Ovary (tissue), 9 donors: Measurements from ENCODE around the gene SESTD1. TPM values are rescaled to one million over a fixed set of nuclear protein-coding genes. Genes with fewer than 3 reads are reported as not detected.

Experiments
- DNase-seq, 5 donors: peaks; one replicate each; pipeline ENCODE4 v3.0.0-alpha.2; 2019 to 2020
- H3K27ac ChIP-seq, 2 donors: fragments of 200-600 bp; one replicate each; pipeline versions ENCODE4 v1.5.1 to v1.8.0; 2019 to 2022
- H3K27me3 ChIP-seq: fragments of 200-600 bp; one replicate; pipeline ENCODE4 v1.8.0; 2022
- H3K36me3 ChIP-seq: fragments of 200-600 bp; sonication (generic); one replicate; pipeline ENCODE4 v1.5.1; 2019
- H3K4me1 ChIP-seq: one replicate; pipeline ENCODE4 v1.8.1; 2013; ENCODE audit warnings: mild to moderate bottlenecking, moderate library complexity; ENCODE audit not compliant: insufficient read depth
- H3K4me3 ChIP-seq: fragments of 200-600 bp; sonication (generic); one replicate; pipeline ENCODE4 v1.5.1; 2017
- H3K9me3 ChIP-seq, 2 donors: fragments of 200-600 bp in 1 of 2; sonication (generic) in 1 of 2; one replicate each; pipeline versions ENCODE4 v1.5.1 to v1.8.1; 2013 to 2019; ENCODE audit warnings: mild to moderate bottlenecking in 1 of 2, moderate library complexity in 1 of 2
- EP300 ChIP-seq: sonication (generic); formaldehyde crosslinking; IDR thresholded peaks from one replicate; pipeline ENCODE4 v1.6.1; 2017; ENCODE audit warnings: antibody characterized with exemption
- POLR2A ChIP-seq: fragments of 450-650 bp; IDR thresholded peaks from one replicate; pipeline ENCODE4 v1.6.1; 2017; ENCODE audit warnings: antibody characterized with exemption, mild to moderate bottlenecking, moderate library complexity
- WGBS, 3 donors: extraction: QIAGEN DNeasy Blood & Tissue Kit in 1 of 3; methylation state at CpG; one replicate each; pipeline versions ENCODE4 v1.1.5 to v1.1.7; 2013 to 2017; 5-methylcytosine and 5-hydroxymethylcytosine counted together
- intact Hi-C, 4 donors: fragments of 100-400 bp; cut with DNase I; formaldehyde crosslinking; loops; one replicate each; pipeline versions ENCODE4 v1.11.0 to v1.15.1; 2022 to 2023
- polyA plus RNA-seq, 2 donors: library from polyadenylated mRNA; stranded (reverse); fragments of 200-250 nt in 1 of 2; fragments of 350-450 nt in 1 of 2; fragmentation: Illumina TruSeq in 1 of 2; extraction: RNeasy Lipid Tissue Mini Kit (QIAGEN cat#74804) in 1 of 2; gene quantifications; one replicate each; pipeline ENCODE4 v1.2.3, GENCODE V29; 2013 to 2014
- total RNA-seq, 7 donors: library from RNA; depleted of rRNA in 2 of 7; stranded (reverse); fragments of >200 nt in 2 of 7; fragmentation: NEBNext Ultra II Directional in 3 of 7; extraction: Animal tissue kit (Norgen Biotek cat#: 25700) in 3 of 7; gene quantifications; one replicate each; pipeline versions ENCODE4 v1.1.0 to v1.2.4, GENCODE V29; 2016 to 2023
- TF ChIP-seq, protein P1 (sequence below), 3 donors: fragments of 450-650 bp in 2 of 3; fragments of 200-600 bp in 1 of 3; IDR thresholded peaks; one replicate each; pipeline versions ENCODE4 v1.5.1 to v1.8.0; 2016 to 2022; ENCODE audit warnings: antibody characterized with exemption in 3 of 3, mild to moderate bottlenecking in 1 of 3
- donor health status: DM: no; HTN: no; CAD: no; lungs with moderate emphysema.
- donor health status: DM: no; HTN: no; CAD: no.
- donor health status: Bipolar disorder and iron deficiency.
- donor health status: DM: yes; HTN: yes; CAD: no.
- donor health status: DM: no; HTN: no; CAD: no.
- donor health status: DM: yes; HTN: yes; CAD: no.

The SESTD1 gene
- total and polyA plus RNA-seq, 9 donors: 6.9 to 54.2 (median 39.3) TPM

DNA sequence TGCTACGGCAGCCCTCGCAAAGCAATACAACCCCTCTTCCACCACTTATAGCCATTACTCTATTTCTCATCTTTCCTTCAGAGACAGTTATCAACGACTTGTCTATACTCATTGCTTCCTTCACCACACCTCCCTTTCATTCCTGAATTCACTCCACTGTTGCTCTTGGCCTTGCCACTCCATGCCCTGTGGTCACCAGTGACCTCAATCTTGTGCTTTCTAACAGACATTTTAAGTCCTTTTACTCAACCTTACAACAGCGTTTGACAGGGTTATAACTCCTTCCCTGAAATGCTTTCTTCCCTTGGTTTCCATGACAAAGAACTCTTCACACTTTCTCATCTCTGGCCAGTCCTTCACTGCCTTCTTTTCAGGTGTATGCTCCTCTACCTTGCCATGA is 124.1 kb downstream of the SESTD1 start:
- no peak for DNase-seq
- Histone ChIP-seq H3K4me3 (no peak overlapping the region), H3K36me3 (no peaks in the 10 kb centered on the region), H3K27ac (no peak overlapping the region), H3K27me3 (no peaks in the 10 kb centered on the region), H3K4me1 (no peaks in the 10 kb centered on the region), H3K9me3 (no peaks in the 10 kb centered on the region)
- TF ChIP-seq, protein P1, sequence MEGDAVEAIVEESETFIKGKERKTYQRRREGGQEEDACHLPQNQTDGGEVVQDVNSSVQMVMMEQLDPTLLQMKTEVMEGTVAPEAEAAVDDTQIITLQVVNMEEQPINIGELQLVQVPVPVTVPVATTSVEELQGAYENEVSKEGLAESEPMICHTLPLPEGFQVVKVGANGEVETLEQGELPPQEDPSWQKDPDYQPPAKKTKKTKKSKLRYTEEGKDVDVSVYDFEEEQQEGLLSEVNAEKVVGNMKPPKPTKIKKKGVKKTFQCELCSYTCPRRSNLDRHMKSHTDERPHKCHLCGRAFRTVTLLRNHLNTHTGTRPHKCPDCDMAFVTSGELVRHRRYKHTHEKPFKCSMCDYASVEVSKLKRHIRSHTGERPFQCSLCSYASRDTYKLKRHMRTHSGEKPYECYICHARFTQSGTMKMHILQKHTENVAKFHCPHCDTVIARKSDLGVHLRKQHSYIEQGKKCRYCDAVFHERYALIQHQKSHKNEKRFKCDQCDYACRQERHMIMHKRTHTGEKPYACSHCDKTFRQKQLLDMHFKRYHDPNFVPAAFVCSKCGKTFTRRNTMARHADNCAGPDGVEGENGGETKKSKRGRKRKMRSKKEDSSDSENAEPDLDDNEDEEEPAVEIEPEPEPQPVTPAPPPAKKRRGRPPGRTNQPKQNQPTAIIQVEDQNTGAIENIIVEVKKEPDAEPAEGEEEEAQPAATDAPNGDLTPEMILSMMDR (IDR thresholded peaks at IDR 0.05): no peak
- TF ChIP-seq POLR2A (no peak), EP300 (no peak)
- WGBS, 3 donors: 89 to 97% (median 96%) methylated on average over 4 of the region's 4 CpGs
- intact Hi-C loops: no loop called here

DNA sequence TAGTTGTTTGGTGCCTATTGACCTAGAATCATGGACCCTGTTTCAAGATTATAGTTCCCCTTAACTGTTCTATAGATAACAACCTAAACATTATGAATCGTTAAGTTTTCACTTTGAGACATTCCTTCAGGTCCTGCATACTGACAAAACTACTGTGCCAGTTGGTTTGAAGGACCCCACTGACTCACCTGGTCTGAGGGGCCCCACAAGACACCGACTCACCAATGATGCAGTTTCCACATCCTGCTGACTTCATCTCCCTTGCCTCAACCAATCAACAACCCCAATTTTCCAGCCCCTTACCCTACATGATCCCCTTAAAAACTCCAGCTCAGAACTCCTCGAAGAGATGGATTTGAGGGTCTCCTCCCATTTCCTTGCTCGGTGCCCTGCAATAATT is 125.1 kb downstream of the SESTD1 start:
- Histone ChIP-seq H3K27ac (no peak overlapping the region), H3K36me3 (no peaks in the 10 kb centered on the region), H3K9me3 (no peaks in the 10 kb centered on the region), H3K4me1 (no peaks in the 10 kb centered on the region), H3K27me3 (no peaks in the 10 kb centered on the region), H3K4me3 (no peak overlapping the region)
- DNase-seq: no peak
- 92 to 93% (median 93%) methylated on average over 4 of the region's 4 CpGs for WGBS, 3 donors
- TF ChIP-seq EP300 (no peak), POLR2A (no peak)
- TF ChIP-seq, protein P1 (IDR thresholded peaks at IDR 0.05): no peak
- intact Hi-C loops: no loop called here

DNA sequence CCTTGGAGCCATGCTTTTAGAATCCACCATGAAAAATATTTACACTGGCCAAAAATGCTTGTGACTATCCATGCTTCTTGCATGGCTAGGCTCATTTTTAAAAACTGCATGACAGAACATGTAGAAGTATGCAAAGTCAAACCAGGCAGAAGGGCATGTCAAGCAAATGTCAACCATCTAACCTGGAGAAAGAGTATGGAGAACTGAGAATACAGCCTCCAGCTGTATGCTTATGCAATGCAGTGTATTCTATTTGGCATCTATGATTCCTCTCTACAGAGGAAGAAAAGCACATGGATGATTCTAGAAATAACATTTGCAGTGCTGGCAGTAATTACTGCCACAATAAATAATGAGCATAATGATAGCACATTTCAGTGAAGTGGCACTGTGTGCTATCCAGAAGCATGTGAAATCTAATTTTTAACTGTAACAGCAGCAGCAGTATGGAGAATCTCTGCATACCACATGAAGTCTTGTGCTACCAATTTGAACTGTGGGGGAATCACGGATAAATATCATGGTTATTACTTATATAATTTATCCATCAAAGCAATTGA is 127.4 kb downstream of the SESTD1 start:
- Histone ChIP-seq H3K27ac (no peak overlapping the region), H3K9me3 (no peaks in the 10 kb centered on the region), H3K4me3 (no peak overlapping the region), H3K4me1 (no peaks in the 10 kb centered on the region), H3K27me3 (no peaks in the 10 kb centered on the region), H3K36me3 (no peaks in the 10 kb centered on the region)
- 80 to 95% (median 86%) methylated on average over 1 of the region's 1 CpG for WGBS, 3 donors
- no peak for TF ChIP-seq POLR2A
- TF ChIP-seq, protein P1 (IDR thresholded peaks at IDR 0.05): no peak
- TF ChIP-seq EP300: no peak
- DNase-seq: no peak
- intact Hi-C loops: no loop called here

DNA sequence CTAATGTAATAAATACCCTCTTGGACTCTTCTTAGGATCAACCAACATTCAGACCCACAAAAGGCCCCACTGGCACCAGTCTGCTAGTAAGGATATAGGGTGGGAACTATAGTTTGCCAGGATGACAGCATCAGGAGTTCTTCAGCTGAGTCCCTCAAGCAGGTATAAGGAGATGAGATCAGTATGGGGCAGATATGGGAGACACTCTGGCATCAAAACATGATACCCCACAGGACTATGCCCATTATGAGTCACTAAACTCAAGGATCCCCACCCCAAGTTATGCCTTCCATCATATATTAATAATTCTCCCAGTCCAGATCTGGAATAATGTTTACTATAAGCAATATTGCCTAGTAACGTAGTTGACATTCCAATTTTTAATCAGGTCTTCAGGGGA is 131.6 kb downstream of the SESTD1 start:
- no peaks in the 10 kb centered on the region for H3K9me3 ChIP-seq
- no peak for DNase-seq
- H3K4me3 ChIP-seq: no peak overlapping the region
- no peaks in the 10 kb centered on the region for H3K36me3 ChIP-seq
- WGBS, 3 donors: 89 to 93% (median 91%) methylated on average over 1 of the region's 1 CpG
- H3K27ac ChIP-seq: no peak overlapping the region
- H3K4me1 ChIP-seq: no peaks in the 10 kb centered on the region
- no peak for TF ChIP-seq EP300
- TF ChIP-seq POLR2A: no peak
- no peaks in the 10 kb centered on the region for H3K27me3 ChIP-seq
- intact Hi-C loops: no loop called here

DNA sequence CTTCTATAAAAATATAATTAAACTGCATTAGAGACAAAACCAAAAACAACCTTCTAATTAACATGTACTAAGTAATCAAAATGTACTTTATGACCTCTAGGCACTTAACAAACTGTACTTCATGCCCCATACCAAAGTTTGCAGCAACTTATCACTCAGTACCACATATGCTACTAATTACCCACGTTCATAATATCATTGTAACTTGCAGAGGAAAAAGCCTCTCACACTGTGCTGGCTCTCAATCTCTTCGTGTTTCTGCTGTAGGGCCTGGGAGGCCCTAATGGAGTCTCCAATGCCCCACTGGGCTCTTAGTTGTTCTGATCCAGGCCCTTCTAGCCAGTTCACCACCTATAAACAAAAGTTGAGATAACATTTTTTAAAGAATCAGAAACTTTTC is 132.6 kb downstream of the SESTD1 start:
- Histone ChIP-seq H3K4me1 (no peaks in the 10 kb centered on the region), H3K27me3 (no peaks in the 10 kb centered on the region), H3K9me3 (no peaks in the 10 kb centered on the region), H3K4me3 (no peak overlapping the region), H3K36me3 (no peaks in the 10 kb centered on the region), H3K27ac (no peak overlapping the region)
- WGBS, 3 donors: 33 to 43% (median 35%) methylated on average over 2 of the region's 2 CpGs
- DNase-seq: no peak
- TF ChIP-seq, protein P1 (IDR thresholded peaks at IDR 0.05): no peak
- TF ChIP-seq POLR2A: no peak
- no peak for TF ChIP-seq EP300
- intact Hi-C loops: no loop called here
